B cell (primary cell): ENCODE data around the gene C6orf136.

ENCODE experiments used
- CTCF ChIP-seq: fragments of 200-600 bp; IDR thresholded peaks from one replicate; pipeline ENCODE4 v1.8.0; 2022; ENCODE audit warnings: antibody characterized with exemption, mild to moderate bottlenecking
- EZH2 ChIP-seq: IDR thresholded peaks from 2 replicates; pipeline ENCODE4 v1.6.1; 2012; ENCODE audit warnings: borderline replicate concordance, low read depth, mild to moderate bottlenecking, moderate library complexity, low read length; ENCODE audit not compliant: insufficient read depth, poor library complexity, severe bottlenecking

- TF ChIP-seq CTCF (no peak), EZH2 (no peak)
Observed at GRCh38 chr6:30684386-30685156, 37.6 kb downstream of the C6orf136 start.
